NCI-H2227 treated with DMSO at 0.1 percent for 48 hours (cell line): ENCODE data around the gene GNB4.

Experiments
- DNase-seq: peaks from one replicate; lab custom pipeline; 2025; lab: John Stamatoyannopoulos, UW

Gene GNB4

DNA sequence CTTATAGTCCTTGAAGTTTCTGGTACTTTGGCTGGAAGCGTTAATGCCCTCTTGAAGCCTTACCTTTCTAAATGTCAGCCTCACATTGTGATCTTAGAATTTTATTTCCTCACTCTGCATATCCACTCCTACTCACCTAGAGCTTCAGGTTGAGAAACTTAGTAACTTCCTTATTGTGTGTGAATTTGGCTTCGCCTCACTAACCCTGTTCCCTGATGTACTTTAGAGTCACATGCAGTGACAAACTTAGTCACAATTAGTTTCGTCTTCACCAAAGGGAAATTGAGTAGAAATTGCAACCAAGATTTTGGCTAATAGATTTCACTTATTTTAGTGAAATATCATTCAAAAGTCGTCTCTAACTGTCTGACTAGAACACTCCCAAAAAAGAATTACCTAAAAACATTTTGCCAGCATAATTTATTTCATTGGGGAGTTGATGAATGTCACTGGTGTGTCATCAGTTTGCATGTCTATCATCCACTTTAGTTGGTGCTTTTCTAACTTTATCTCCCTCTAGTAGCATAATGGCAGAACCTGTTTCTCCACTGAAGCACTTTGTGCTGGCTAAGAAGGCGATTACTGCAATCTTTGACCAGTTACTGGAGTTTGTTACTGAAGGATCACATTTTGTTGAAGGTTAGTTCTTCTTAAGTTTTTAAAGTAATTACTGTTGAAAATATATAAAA is 102.8 kb downstream of the GNB4 start:
- no peak for DNase-seq

GRCh38 chr3:179347345-179348194 is 103.7 kb downstream of the GNB4 start, which contains the start of gene MFN1:
TSS of gene MFN1 (plus strand) at chr3:179347709. CDS start at chr3:179348852, 1,143 bp downstream.
- DNase-seq = peak; percentile 97
